Trophoblast cell (in vitro differentiated cells and primary cell): ENCODE data around the gene PTBP3.

ENCODE experiments used
- DNase-seq, 2 donors: peaks; one replicate each; pipeline ENCODE4 v3.0.0-alpha.2; 2016
- H2AFZ ChIP-seq: 2 replicates; pipeline ENCODE4 v1.6.1; 2013; ENCODE audit warnings: low read length, moderate library complexity, mild to moderate bottlenecking; ENCODE audit not compliant: insufficient read depth, poor library complexity
- H2AK5ac ChIP-seq: 2 replicates; pipeline ENCODE4 v1.6.1; 2013; ENCODE audit warnings: mild to moderate bottlenecking, low read length
- H2BK120ac ChIP-seq: 2 replicates; pipeline ENCODE4 v1.6.1; 2013; ENCODE audit warnings: low read length, mild to moderate bottlenecking, moderate library complexity; ENCODE audit not compliant: insufficient read depth, poor library complexity
- H2BK12ac ChIP-seq: 2 replicates; pipeline ENCODE4 v1.6.1; 2013; ENCODE audit warnings: mild to moderate bottlenecking, low read length, moderate library complexity
- H2BK5ac ChIP-seq: 2 replicates; pipeline ENCODE4 v1.6.1; 2013; ENCODE audit warnings: low read length, low read depth, moderate library complexity, mild to moderate bottlenecking; ENCODE audit not compliant: poor library complexity
- H3K14ac ChIP-seq: 2 replicates; pipeline ENCODE4 v1.6.1; 2013; ENCODE audit warnings: mild to moderate bottlenecking, low read length
- H3K18ac ChIP-seq: 2 replicates; pipeline ENCODE4 v1.6.1; 2013; ENCODE audit warnings: mild to moderate bottlenecking, low read length
- H3K23ac ChIP-seq: 2 replicates; pipeline ENCODE4 v1.6.1; 2013; ENCODE audit warnings: low read length
- H3K27ac ChIP-seq: 2 replicates; pipeline ENCODE4 v1.5.1; 2013; ENCODE audit warnings: low read depth, mild to moderate bottlenecking, inconsistent platforms, low read length, moderate library complexity
- H3K27me3 ChIP-seq: 2 replicates; pipeline ENCODE4 v1.6.1; 2013; ENCODE audit warnings: inconsistent platforms, mild to moderate bottlenecking, low read length, moderate library complexity; ENCODE audit not compliant: insufficient read depth
- H3K36me3 ChIP-seq, 2 experiments: 1 replicate in 1 of 2; 2 replicates in 1 of 2; pipeline ENCODE4 v1.6.1; 2013; ENCODE audit warnings: low read length in 2 of 2, mild to moderate bottlenecking in 2 of 2, moderate library complexity in 1 of 2; ENCODE audit not compliant: insufficient read depth in 2 of 2, control insufficient read depth in 1 of 2
- H3K4ac ChIP-seq: 2 replicates; pipeline ENCODE4 v1.6.1; 2013; ENCODE audit warnings: low read depth, mild to moderate bottlenecking, low read length, moderate library complexity
- H3K4me1 ChIP-seq, 2 experiments: 1 replicate in 1 of 2; 2 replicates in 1 of 2; pipeline ENCODE4 v1.6.1; 2013; ENCODE audit warnings: low read length in 2 of 2, mild to moderate bottlenecking in 2 of 2, moderate library complexity in 1 of 2; ENCODE audit not compliant: insufficient read depth in 2 of 2, control insufficient read depth in 1 of 2
- H3K4me2 ChIP-seq: 2 replicates; pipeline ENCODE4 v1.6.1; 2013; ENCODE audit warnings: inconsistent platforms, mild to moderate bottlenecking, low read length, moderate library complexity
- H3K4me3 ChIP-seq: 2 replicates; pipeline ENCODE4 v1.5.1; 2013; ENCODE audit warnings: mild to moderate bottlenecking, low read depth, low read length, inconsistent platforms
- H3K79me1 ChIP-seq: one replicate; pipeline ENCODE4 v1.6.1; 2013; ENCODE audit warnings: low read length
- H3K79me2 ChIP-seq: 2 replicates; pipeline ENCODE4 v1.6.1; 2013; ENCODE audit warnings: low read length, mild to moderate bottlenecking; ENCODE audit not compliant: control insufficient read depth, insufficient read depth, poor library complexity
- H3K9ac ChIP-seq: 2 replicates; pipeline ENCODE4 v1.6.1; 2013; ENCODE audit warnings: mild to moderate bottlenecking, low read length
- H3K9me3 ChIP-seq: 2 replicates; pipeline ENCODE4 v1.6.1; 2013; ENCODE audit warnings: low read depth, mild to moderate bottlenecking, control low read depth, inconsistent platforms, low read length; ENCODE audit not compliant: insufficient read depth
- H4K12ac ChIP-seq: 2 replicates; pipeline ENCODE4 v1.6.1; 2013; ENCODE audit warnings: low read depth, mild to moderate bottlenecking, low read length, moderate library complexity
- H4K8ac ChIP-seq: 2 replicates; pipeline ENCODE4 v1.6.1; 2013; ENCODE audit warnings: low read depth, mild to moderate bottlenecking, low read length, moderate library complexity
- H4K91ac ChIP-seq: one replicate; pipeline ENCODE4 v1.6.1; 2013; ENCODE audit warnings: low read depth, mild to moderate bottlenecking, low read length, moderate library complexity
- WGBS: extraction: QIAGEN DNeasy Blood & Tissue Kit; methylation state at CpG from one replicate; pipeline ENCODE4 v1.1.7; 2013; ENCODE audit warnings: missing lambda C conversion rate; ENCODE audit not compliant: insufficient read length, insufficient coverage; ENCODE audit errors: extremely low coverage; 5-methylcytosine and 5-hydroxymethylcytosine counted together

Gene PTBP3

GRCh38 chr9:112325127-112325526 is 8.3 kb downstream of the PTBP3 start:
- Histone ChIP-seq H2AFZ (no peak overlapping the region), H3K36me3 (no peaks in the 10 kb centered on the region), H4K12ac (no peak overlapping the region), H3K4ac (peak overlapping the region; percentile 67), H3K4me2 (peak overlapping the region; percentile 33), H3K9ac (no peak overlapping the region), H3K79me2 (peaks cover 26% of the 10 kb centered on the region), H3K9me3 (no peaks in the 10 kb centered on the region), H4K91ac (no peak overlapping the region), H3K4me1 (peaks cover 18 to 20% of the 10 kb centered on the region in 2 experiments), H2AK5ac (no peak overlapping the region), H3K27ac (no peak overlapping the region), H4K8ac (no peak overlapping the region), H2BK120ac (no peak overlapping the region), H3K4me3 (no peak overlapping the region), H3K23ac (no peak overlapping the region), H2BK5ac (no peak overlapping the region), H3K79me1 (no peaks in the 10 kb centered on the region), H3K18ac (no peak overlapping the region), H3K27me3 (no peaks in the 10 kb centered on the region), H3K14ac (no peak overlapping the region), H2BK12ac (no peak overlapping the region)
- DNase-seq, result peak; percentile 89 to 97
- whole genome bisulfite sequencing, result no CpG with 5 or more reads among the region's 10 CpGs

DNA sequence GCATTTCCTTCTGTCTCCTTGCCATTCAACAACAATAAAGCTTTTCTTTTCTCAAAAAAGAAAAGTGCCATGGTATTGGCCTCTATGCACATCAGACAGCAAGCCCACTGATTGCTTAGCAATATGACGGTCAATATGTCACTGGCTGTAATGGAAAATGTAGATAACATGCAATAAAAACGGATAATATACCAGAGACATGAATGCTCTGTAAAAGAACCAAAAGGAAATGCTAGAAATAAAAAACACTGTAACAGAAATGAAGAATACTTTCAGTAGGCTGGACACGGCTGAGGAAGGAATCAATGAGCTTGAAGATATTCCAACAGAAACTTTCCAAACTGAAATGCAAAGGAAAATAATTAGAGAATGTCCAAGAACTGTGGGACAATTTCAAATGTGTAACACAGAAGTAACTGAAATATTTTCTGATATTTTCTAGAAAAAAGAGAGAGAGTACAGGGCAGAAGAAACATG is 10.0 kb downstream of the PTBP3 start:
- no peak overlapping the region for H3K18ac ChIP-seq
- H3K4me2 ChIP-seq, result no peak overlapping the region
- H3K9ac ChIP-seq, result no peak overlapping the region
- H4K8ac ChIP-seq, result no peak overlapping the region
- peak overlapping the region; percentile 78 for H3K4ac ChIP-seq
- no peaks in the 10 kb centered on the region for H3K79me1 ChIP-seq
- no peak overlapping the region for H4K91ac ChIP-seq
- no peak overlapping the region for H2AK5ac ChIP-seq
- peaks cover 18 to 20% of the 10 kb centered on the region in 2 experiments for H3K4me1 ChIP-seq
- no peak overlapping the region for H3K14ac ChIP-seq
- no peak overlapping the region for H2BK120ac ChIP-seq
- H3K9me3 ChIP-seq, result no peaks in the 10 kb centered on the region
- no peaks in the 10 kb centered on the region for H3K27me3 ChIP-seq
- DNase-seq, result no peak
- H2AFZ ChIP-seq, result no peak overlapping the region
- H3K36me3 ChIP-seq, result no peaks in the 10 kb centered on the region
- H3K4me3 ChIP-seq, result no peak overlapping the region
- peaks cover 29% of the 10 kb centered on the region for H3K79me2 ChIP-seq
- H3K23ac ChIP-seq, result no peak overlapping the region
- no peak overlapping the region for H4K12ac ChIP-seq
- no peak overlapping the region for H2BK5ac ChIP-seq
- no CpG with 5 or more reads among the region's 3 CpGs for WGBS
- no peak overlapping the region for H3K27ac ChIP-seq
- H2BK12ac ChIP-seq, result no peak overlapping the region

GRCh38 chr9:112322701-112323377 is 10.6 kb downstream of the PTBP3 start:
- Histone ChIP-seq H3K9ac (no peak overlapping the region), H2BK120ac (no peak overlapping the region), H3K18ac (no peak overlapping the region), H3K36me3 (no peaks in the 10 kb centered on the region), H4K8ac (no peak overlapping the region), H3K23ac (no peak overlapping the region), H3K4me1 (peaks cover 18 to 20% of the 10 kb centered on the region in 2 experiments), H2AFZ (no peak overlapping the region), H3K79me1 (no peaks in the 10 kb centered on the region), H3K79me2 (peaks cover 31% of the 10 kb centered on the region), H3K27ac (no peak overlapping the region), H4K12ac (no peak overlapping the region), H3K4me3 (no peak overlapping the region), H3K4me2 (no peak overlapping the region), H2BK12ac (no peak overlapping the region), H4K91ac (no peak overlapping the region), H3K27me3 (no peaks in the 10 kb centered on the region), H3K9me3 (no peaks in the 10 kb centered on the region), H3K4ac (peak overlapping the region; percentile 78), H2BK5ac (no peak overlapping the region), H3K14ac (no peak overlapping the region), H2AK5ac (no peak overlapping the region)
- WGBS, result no CpG with 5 or more reads among the region's 5 CpGs
- peak; percentile 75 to 86 for DNase-seq

GRCh38 chr9:112316258-112316943 is 17.0 kb downstream of the PTBP3 start:
- Histone ChIP-seq H3K36me3 (peaks cover 0 to 3% of the 10 kb centered on the region in 2 experiments), H2AFZ (no peak overlapping the region), H2BK120ac (no peak overlapping the region), H3K27ac (no peak overlapping the region), H2AK5ac (no peak overlapping the region), H3K4me1 (peaks cover 0 to 2% of the 10 kb centered on the region in 2 experiments), H3K14ac (no peak overlapping the region), H4K91ac (no peak overlapping the region), H3K4me3 (no peak overlapping the region), H2BK12ac (no peak overlapping the region), H3K4ac (peak overlapping the region; percentile 82), H4K12ac (no peak overlapping the region), H3K79me1 (no peaks in the 10 kb centered on the region), H3K4me2 (no peak overlapping the region), H3K9me3 (no peaks in the 10 kb centered on the region), H3K18ac (no peak overlapping the region), H3K79me2 (peaks cover 22% of the 10 kb centered on the region), H3K9ac (no peak overlapping the region), H3K27me3 (no peaks in the 10 kb centered on the region), H3K23ac (no peak overlapping the region), H2BK5ac (no peak overlapping the region), H4K8ac (no peak overlapping the region)
- no peak for DNase-seq
- WGBS, result no CpG with 5 or more reads among the region's 11 CpGs
